Measurements from ENCODE around the gene EIF1AX.

DNA sequence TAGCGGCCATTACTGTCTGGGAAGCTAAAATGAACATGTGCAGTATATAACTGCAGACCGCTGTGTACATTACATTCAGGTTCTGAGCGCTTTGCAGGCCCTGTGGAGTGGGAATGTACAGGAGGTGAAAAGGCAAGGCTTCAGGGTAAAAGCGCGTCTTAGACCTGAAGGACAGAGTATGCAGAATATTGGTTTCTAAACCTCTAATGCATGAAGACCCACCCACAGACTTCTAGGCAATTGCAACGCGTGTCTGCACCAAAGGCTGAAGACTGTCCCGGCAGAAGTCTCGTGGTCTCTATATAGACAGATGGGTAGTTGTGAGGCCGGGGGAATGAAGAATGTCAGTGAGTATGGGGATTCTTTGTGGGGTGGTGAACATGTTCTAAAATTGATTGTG lies 30.4 kb downstream of the EIF1AX start:
- TF ChIP-seq, protein P1, sequence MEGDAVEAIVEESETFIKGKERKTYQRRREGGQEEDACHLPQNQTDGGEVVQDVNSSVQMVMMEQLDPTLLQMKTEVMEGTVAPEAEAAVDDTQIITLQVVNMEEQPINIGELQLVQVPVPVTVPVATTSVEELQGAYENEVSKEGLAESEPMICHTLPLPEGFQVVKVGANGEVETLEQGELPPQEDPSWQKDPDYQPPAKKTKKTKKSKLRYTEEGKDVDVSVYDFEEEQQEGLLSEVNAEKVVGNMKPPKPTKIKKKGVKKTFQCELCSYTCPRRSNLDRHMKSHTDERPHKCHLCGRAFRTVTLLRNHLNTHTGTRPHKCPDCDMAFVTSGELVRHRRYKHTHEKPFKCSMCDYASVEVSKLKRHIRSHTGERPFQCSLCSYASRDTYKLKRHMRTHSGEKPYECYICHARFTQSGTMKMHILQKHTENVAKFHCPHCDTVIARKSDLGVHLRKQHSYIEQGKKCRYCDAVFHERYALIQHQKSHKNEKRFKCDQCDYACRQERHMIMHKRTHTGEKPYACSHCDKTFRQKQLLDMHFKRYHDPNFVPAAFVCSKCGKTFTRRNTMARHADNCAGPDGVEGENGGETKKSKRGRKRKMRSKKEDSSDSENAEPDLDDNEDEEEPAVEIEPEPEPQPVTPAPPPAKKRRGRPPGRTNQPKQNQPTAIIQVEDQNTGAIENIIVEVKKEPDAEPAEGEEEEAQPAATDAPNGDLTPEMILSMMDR (IDR thresholded peaks at IDR 0.05; ENCODE audit: low read depth, low read length): no peak
- TF ChIP-seq, protein P2, sequence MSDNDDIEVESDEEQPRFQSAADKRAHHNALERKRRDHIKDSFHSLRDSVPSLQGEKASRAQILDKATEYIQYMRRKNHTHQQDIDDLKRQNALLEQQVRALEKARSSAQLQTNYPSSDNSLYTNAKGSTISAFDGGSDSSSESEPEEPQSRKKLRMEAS (IDR thresholded peaks at IDR 0.05; ENCODE audit: low read depth, low read length): no peak
- no peak for TF ChIP-seq POLR2A (IDR thresholded peaks at IDR 0.05; ENCODE audit: extremely low read depth, insufficient read length)
- no peak for TF ChIP-seq MYC (IDR thresholded peaks at IDR 0.05; ENCODE audit: low read depth, low read length)
